Esophagus (tissue), 2 donors: ENCODE measurements around the gene INPP1. TPM values are rescaled to one million over a fixed set of nuclear protein-coding genes. Genes with fewer than 3 reads are reported as not detected.

ENCODE experiments used
- polyA plus RNA-seq, 2 donors: library from polyadenylated mRNA; stranded (reverse); fragments of 200-250 nt; gene quantifications; one replicate each; pipeline ENCODE4 v1.2.3, GENCODE V29; 2013
- donor health status: healthy with polysubstance abuse.
- donor health status: Bipolar disorder and iron deficiency.

Gene INPP1
- polyA plus RNA-seq, 2 donors, result 51.8 to 79.2 TPM

Other genes starting within 250 kb of the INPP1 start
- 10 to 100 TPM; 17.5 to 32.4 TPM for gene HIBCH, start 23.8 kb upstream of the INPP1 start, polyA plus RNA-seq
- 10 to 100 TPM; 25.2 to 30.5 TPM for gene MFSD6, start 64.8 kb downstream of the INPP1 start, polyA plus RNA-seq
- gene NEMP2, start 191.1 kb downstream of the INPP1 start, polyA plus RNA-seq, result 1 to 10 TPM in 1 of 2 donors, under 1 TPM in 1; 0.61 to 1.4 TPM